Uterus (tissue), 2 donors: ENCODE results near the gene CFAP97D2.

Experiments
- CTCF ChIP-seq, 4 experiments: fragments of 200-600 bp in 2 of 4; fragments of 450-650 bp in 2 of 4; sonication (generic) in 2 of 4; IDR thresholded peaks; one replicate each; pipeline ENCODE4 v1.5.1; 2016 to 2019; ENCODE audit warnings: antibody characterized with exemption in 4 of 4, mild to moderate bottlenecking in 2 of 4, moderate library complexity in 1 of 4
- POLR2A ChIP-seq, 2 donors: fragments of 450-650 bp; IDR thresholded peaks; one replicate each; pipeline ENCODE4 v1.6.1; 2016; ENCODE audit warnings: antibody characterized with exemption in 2 of 2, mild to moderate bottlenecking in 1 of 2, moderate library complexity in 1 of 2

GRCh38 chr13:114226699-114227323, 47.8 kb downstream of the CFAP97D2 start:
- peak; percentile 92 to 98 (median 97) for TF ChIP-seq CTCF (IDR thresholded peaks at IDR 0.05)
- TF ChIP-seq POLR2A (IDR thresholded peaks at IDR 0.05): no peak
